NCI-H1694 (cell line): Measurements from ENCODE around the gene PPARA.

ENCODE experiments used
- DNase-seq: peaks from one replicate; lab custom pipeline; 2025; lab: John Stamatoyannopoulos, UW

PPARA gene

DNA sequence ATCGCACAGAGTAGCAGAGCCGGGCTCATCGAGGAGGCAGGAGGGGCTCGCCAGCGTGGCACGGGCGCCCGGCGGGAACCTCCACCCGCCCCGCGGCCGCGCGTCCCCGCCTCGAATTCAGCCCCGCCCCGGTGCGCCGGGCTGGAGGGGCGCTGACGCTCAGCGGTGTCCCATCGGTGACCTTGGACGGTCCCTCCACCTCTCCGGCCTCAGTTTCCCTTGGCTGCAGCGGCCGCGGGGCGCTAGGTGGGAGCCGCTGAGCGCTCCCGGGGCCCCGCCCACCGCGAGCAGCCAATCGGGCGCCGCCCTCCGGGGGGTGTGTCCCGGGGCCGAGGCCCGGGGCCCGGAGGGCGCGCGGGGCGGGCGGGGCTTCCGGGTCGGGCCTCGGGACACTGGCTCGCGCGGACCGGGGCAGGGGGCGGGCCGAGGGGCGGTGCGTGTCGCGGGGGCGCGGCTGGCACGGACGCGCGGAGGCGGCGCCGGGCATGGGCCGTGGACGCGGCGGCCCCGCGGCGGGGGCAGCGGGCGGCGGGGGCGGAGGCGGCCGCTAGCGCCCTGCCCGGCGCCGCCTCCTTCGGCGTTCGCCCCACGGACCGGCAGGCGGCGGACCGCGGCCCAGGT, at the start of gene PPARA:
TSS of gene PPARA (plus strand) at position 493 of the 621 bp plus-strand sequence. CDS start 47,858 bp downstream, outside the sequence.
- no peak for DNase-seq

DNA sequence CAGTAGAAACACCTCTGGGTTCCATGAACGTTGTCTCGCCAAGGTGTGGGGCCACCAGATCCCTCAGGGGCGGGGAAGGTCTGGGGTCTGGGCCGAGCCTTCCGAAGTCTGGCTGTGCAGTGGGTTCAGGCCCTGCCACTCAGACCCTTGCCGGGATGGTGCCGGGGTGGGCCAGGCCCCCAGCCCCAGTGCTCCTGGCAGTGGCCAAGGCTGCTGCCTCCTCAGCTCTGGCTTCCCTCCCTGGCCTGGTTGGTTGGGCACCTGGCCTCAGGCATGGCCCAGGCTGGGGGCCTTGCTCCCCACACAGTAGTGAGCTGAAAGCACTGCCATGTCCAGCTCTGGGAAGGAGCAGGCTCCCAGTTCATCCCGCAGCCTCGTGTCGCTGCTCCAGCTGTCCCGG, 48.2 kb upstream of the PPARA start:
- no peak for DNase-seq

DNA sequence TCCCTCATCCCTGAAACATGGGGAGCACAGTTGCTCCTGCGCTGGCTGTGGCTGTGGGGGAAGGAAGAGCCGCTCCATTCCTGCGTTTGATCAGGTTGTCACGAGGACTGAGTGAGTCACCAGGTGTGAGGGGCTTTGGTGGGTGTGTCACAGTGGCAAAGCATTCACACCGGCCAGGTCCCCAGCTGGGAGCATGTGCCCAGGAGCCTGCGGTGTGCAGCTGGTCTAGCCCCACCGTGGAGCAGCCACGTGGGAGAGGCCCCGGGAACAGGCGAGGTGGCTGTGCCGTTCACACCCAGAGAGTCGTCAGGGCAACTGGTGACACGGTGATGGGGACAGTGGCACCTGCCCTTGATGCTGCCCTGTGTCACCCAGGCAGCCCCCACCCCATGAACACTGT, 47.6 kb upstream of the PPARA start:
- DNase-seq, result no peak

DNA sequence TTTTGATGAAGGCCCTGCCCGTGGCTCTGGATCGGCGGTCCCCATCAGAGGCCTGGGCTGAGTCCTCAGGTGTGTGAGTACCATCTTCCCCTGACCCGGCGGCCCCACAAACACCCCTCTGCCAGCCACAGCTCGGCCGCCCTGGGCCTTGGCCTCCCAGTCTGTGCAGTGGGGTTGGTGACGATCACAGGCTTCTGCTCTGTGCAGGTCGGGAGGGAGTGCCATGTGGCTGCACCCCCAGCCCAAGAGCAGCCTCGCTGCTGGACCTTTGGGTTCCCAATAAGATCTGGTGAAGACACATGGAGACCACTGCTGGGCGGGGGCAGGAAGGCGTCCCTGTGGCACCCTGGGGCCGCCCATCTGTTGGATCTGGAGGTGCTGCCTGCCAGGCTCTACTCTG, 47.1 kb upstream of the PPARA start:
- no peak for DNase-seq

DNA sequence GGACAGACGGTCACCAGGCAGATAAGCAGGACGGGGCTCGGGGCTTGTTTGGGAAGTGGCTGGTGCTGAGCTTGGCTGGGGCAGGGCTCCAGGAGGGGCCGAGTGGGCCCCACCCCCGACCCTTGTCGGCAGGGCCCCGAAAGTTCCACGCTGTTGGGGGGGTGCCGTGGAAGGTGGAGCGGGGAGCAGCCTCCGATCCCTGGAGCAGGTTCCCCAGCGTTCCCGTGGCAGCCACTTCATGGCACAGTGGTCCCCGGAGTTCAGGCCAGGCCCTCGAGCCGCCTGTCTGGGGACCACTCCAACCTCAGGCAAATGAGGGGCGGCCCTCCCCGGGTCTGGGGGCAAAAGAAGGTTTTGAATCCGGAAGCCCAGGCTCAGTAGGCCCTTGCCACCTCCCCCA, 46.7 kb upstream of the PPARA start:
- no peak for DNase-seq

DNA sequence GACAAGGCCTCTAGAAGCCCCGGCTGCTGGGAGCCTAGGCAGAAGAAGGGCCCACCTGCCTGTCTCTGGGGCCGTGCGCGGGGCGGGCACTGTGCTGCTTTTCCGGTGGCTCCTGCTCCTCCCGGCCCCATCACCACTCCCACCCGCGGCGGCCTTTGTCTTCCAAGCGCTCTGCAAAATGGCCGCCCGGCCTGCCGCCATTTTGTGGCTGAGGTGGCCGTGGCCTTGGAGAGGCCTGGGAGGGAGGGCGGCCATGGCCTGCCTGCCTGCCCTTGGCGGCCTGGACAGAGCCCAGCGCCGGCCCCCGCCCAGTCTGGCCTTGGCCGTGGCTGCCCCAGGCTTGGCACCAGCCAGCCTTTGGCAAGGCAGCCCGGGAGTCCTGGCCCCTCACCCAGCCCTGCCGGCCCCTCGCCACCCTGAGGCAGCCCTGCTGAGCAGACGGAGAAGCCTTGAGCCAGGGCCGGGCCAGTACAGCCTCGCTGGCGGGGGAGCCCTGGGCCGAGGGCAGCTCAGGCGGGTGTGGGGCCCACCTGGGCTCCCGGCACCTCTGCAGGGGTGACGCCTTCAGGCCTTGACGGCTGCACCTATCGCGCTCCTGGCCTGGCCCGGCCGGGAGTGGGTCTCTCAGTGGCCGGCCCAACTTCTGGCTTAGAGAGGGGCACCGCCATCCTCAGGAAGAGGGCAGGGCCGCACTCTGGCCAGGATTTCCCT, 46.0 kb upstream of the PPARA start:
- no peak for DNase-seq

DNA sequence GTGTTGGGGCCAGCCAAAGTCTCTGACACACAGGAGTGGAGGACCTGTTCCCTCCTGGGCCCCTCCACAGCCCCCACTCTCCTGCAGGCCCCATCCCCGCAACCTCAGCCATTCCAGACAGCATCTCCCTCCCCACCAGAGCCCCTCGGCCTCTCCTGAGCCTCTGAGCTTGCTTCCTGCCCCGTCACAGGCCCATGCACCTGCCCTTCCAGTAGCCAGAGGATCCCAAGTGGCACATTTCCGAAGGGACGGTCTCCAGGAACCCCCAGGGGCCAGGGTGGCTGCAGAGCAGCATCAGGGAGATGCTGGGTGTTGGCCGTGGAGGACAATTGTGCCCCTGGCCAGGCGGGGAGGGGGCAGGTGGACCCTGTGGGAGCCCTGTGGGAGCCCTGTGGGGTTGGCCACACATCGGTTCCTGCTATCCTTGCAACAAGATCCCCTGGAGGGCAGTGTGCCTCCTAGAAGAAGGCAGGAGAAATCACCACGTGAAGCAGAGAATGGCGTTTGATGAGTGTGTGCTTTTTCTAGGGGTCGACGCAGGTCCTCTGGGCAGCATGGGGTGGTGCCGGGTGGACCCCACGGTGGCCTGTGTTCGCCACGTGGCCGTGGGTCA, 45.3 kb upstream of the PPARA start:
- DNase-seq, result no peak

DNA sequence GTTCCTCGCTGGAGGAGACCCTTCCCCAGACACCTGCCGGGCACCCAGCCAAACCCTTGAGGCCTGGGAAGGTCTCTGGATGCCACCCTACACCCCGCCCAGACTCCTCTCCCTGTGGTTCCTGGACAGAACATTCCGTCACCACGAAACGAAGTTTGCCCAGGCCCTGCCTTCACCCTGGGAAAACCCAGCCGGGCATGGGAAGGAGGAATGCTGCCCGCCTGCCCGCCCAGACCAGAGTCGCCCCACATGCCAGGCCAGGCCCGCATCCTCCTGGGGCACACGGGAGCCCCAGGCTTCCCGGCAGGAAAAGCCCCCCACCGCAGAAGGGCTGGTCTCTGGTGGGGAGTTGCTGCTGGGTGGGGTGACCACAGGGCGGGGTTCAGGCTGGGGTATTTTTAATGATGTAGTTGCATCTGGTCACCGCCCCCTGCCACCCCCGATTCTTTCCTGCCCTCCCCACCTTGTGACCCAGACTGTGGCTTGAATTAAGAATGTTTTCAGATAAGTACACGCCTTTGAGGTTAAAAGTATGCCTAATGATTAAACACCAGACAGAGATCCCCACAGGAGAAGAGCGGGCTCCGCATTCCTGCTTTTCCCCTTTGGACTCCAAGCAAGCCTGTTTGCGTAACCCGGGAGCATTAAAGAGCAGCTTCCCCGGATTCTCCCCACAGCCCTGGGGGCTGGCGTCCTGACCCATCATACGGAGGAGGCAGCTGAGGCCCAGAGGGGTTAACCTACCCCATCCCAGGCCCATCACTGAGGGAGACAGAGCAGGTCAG, 44.6 kb upstream of the PPARA start:
- no peak for DNase-seq

DNA sequence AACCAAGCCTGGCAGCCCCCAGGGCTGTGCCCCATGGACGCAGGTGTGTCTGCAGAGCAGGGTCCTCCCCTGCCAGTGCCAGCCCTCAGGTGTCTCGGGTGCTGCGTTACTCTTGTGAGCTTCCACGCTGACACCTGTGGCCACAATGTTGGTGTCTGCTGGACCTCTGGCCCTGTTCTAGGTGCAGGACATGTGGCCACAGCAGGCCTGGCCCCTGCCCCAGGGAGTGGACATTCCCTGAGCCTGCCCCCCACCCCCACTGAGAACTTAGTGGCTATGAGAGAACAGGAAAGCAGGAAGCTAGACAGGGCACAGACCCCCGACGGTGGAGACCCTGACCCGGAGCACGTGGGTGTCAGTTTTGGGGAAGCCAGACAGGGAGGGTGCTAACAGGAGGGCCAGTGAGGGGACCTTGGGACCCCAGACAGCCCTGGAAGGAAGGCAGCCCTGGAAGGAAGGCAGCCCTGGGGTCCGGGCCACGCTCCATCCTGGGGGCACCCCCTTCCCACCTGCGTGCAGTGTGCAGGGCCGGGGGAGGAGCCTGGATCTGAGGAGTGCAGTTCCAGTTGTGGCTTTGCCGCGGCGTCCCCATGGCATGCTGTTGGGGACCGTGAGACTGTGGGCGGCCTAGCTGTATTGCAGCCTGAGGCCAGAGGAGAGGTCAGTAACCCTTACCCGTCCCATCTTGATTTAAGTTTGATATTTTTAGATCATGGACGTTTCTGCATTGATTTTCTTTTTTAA, 43.9 kb upstream of the PPARA start:
- no peak for DNase-seq

DNA sequence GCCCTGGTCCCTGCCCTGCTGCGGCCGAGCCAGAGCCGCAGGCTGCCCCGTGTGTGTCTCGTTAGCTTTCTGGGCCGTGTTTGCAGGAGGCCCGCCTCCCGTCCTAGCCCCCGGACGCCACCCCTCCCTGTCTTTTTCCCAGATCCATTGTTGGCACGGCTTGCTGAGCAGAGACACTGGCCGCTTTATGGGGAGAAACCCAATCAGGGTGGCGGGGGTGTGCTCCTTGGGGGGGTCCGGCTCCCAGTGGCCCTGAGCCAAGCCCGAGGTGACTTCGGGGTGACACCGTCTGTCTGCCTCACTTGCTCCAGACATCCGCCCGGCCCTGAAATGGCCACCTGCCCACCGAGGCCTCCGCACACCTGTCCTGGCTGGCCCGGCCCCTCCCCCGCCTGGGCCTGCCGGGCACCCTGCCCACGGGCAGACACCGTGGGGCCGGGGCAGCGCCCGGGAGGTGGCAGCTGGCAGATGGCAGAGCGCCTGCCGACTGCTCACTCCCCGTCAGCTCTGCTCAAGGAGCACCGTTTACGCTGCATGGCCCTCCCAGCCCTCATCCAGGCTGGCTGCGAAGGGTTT, 43.1 kb upstream of the PPARA start:
- DNase-seq, result peak; percentile 60

DNA sequence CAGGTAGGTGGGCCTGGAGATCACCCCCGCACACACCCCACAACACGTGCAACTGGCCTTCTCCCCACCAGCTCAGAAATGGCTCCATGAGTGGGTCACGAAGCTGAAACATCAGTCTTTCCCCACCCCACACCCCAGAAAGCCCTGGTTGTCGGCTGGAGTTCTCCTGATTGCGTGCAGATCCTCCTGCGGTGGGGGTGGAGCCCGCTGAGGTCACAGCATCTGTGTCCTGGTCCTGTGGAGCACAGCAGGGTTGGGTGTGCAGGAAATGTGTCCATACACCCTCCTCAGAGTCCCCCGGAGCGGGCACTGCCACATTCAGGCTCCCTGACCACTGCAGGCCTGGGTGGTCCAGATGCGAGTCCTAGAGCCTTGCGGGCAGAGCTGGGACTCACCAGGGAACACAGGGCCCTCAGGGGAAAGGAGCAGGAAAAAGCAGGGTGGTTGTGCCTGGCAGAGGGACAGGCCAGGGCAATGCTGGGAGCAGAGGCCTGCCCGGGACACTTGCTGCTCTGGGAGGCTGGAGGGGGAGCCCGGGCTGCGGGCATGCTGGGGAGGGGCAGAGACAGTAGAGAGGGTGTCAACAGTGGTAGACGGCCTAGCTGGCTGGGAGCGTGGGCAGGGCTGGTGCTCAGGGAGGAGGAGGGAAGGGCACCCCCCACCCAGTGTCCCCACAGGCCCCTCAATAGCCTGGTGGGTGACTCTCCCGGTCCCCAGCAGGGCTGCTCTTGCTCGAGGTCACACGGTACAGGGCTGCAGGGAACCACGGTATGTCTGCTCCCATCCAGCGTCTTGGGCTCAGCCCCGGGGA, 42.4 kb upstream of the PPARA start:
- DNase-seq, result no peak

DNA sequence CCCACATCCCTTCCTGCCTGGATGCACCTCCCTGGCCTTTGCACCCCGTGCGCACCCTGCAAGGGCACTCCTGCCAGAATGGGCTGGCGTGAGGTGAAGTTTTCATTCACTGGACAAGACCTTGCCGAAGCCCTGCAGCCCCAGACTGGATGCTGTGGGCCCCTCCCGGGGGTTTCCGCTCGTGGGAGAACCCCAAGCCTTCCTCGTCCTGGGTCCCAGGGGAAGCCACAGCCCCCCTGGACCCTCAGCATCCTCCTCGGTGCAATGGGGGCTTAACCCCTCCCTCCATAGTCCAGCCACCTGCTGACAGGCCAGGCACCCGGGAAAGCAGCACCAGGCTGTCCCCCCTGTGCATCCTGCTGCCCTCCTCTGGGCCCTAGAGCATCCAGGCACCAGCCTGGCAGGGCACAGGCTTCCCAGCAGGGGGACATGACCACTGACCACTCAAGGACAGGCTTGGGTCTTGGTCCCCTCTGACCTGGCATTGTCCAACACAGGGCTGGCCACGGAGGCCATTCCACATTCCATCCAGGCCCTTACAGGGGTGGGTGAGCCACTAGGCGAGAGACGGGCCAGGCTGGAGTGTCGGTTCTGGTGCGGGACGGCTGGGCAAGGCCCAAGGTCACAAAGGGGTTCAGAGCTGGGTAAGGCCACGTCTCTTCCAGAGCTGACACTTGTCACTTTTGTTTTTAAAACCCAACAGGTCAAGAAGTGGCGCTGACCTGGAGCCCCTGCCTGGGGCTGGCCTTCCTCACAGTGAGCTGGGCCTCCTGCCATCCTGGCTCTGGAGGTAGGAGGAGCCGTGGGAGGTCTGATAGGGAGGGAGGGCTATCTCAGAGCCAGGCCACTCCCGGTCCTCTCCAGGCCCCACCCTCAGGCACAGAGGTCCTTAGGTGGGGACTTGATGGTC, 41.5 kb upstream of the PPARA start:
- DNase-seq, result no peak

DNA sequence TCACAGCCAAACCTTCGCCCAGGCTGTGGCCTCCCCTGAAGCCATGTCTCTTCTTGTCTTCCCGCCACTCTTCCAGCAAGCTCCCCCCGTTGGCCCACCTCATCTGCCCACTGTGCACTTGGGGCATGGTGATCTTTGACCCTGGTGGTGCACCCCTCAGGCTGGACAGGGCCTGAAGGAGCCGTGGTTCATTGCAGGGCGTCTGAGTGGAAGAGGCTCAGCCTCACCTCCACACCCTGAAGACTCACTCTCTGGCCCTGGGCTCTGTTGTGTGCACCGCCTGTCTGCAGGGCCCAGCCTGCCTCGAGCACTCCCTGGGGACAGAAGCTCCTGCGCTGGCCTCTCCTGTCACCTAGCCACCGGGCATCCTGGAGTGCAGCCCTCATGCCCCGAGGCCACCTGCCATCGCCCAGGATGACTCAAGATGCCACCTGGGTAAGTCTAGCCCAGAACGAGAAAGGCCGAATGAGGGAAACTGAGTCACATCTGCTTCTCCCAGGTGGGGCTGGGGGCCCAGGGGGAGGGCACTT, 40.8 kb upstream of the PPARA start:
- DNase-seq, result no peak

DNA sequence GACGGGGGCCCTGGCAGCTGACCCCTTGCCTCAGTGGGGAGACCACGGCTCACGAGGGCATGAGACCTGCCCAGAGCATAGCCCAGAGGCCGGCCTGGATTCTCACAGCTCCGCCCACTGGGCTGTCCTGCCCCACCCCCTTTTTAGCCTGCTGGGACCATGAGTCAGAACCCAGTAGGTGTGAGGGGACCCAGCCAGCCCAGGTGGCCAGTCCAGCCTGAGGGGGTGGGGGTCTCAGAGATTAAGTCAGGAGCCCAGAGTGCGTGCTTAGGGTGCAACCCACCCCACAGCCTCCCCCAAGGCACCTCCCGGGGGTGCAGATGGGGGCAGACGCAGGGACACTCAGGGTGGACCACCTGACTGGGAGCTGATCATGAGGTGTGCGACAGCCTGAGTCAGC, 40.1 kb upstream of the PPARA start:
- DNase-seq, result no peak

DNA sequence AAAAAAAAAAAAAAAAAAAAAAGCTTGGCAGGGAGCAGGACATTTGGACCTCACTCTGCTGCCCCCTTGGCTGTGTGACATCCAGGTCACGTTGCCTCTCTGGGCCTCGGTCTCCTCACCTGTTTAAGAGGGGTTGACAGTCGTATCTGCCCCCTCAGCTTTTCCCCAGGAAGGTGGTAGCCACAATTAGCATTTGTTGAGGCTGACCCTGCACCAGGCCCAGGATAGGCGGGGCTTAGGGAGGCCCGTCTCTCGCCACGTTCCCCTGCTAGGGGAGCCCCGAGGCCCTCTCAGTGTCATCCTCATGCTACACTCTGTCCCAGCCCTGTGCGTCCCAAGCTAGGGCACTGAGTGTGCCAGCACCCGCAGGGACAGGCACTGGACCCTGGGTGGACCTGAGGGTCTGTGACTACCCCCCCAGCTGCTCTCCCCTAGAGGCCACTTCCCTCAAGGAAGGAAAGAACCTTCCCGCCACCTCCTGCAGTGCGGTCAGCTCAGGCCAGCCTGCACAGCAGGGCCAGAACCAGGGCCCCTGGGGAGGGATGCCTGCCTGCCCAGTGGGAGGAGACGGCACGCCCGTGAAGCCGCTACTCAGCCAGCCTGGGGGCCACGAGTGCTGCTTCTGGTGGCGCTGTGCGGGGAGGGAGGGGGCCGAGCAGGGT, 38.5 kb upstream of the PPARA start:
- DNase-seq, result no peak

DNA sequence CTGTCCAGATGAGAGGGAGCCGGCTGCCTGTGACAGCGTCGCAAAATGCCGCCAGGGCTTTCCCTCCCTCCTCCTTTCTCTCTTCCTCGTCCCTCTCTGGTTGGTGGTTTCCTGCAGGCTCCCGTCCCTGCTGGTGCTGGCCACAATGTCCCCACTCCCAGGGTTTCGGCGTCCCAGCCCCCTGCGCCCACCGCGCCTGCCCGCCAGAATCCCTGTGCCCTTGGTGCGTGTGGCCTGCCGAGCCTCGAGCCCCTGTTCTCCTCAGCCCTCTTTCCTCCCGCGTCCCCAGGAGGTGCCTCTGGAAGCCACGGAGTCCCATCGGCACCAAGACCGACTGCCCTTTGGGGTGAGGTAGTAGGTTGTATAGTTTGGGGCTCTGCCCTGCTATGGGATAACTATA, 37.9 kb upstream of the PPARA start:
- no peak for DNase-seq

DNA sequence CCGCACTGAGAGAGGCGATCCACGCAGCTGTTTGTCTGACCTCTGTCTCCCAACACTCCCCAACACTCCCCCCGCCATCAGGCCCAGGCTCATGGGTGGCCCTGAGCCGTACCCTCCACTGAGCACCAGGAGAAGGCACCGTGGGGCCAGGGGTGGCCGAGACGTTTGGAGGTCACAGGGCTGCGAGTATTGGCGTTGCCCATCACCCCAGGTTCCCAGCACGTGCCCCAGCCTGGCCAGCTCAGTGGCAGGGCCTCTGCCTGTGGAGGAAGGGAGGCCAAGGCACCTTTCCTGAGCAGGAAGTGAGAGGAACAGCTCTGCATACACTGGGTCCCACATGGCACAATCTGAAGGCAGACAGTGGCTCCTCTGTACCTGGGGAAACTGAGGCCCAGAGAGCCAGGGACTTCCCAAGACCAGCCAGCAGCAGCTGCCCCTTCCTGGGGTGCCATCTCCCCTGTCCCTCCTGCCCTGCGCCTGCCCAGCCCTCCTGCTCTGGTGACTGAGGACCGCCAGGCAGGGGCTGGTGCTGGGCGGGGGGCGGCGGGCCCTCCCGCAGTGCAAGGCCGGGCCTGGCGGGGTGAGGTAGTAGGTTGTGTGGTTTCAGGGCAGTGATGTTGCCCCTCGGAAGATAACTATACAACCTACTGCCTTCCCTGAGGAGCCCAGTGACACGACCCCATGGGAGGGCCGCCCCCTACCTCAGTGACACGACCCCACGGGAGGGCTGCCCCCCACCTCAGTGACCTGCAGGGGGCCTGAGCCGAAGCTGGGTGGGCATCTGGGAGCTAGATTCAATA, 37.0 kb upstream of the PPARA start:
- DNase-seq, result no peak

DNA sequence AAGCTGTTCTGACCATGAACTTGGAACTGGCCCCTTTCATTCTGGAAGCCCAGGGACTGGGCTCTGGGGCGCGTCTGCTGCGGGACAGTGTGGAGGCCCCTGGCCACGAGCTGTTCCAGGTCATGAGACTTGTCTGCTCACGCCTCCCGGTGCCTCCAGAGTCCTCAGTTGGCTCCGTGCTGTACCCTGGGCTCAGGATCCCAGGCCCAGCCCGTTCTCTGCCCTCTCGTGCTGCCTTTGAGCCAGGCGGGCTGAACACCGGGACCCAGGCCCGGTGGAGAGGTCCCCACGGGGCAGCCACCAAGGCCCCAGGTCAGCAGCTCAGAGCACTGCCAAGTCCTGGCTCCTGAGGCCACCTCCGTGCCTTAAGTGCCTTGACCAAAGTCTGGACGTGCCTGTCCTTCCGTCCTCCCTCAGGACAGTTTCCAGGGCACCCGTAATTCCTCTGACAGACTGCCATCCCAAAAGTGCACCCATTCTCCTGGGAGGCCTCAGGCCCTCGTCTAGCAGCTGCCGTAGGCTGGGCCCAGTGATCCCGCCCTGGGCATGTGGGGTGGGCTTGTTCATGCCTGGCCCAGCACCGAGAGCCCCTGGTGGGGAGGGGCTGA, 36.3 kb upstream of the PPARA start:
- no peak for DNase-seq
